ENCODE measurements around the gene GLB1L3.

Gene GLB1L3

GRCh38 chr11:134365011-134365925, 89.1 kb downstream of the GLB1L3 start:
- DNase-seq: no peak

GRCh38 chr11:134366254-134366653, 90.1 kb downstream of the GLB1L3 start:
- DNase-seq: no peak

- DNase-seq: no peak
These were observed 91.6 kb downstream of the GLB1L3 start for GRCh38 chr11:134367781-134368180.

All from DMS153 (cell line).